GM18520 (cell line): ENCODE measurements around the gene SERPINA5.

Source experiments
- ATAC-seq: cut with Tn5 transposase; IDR thresholded peaks from one replicate; pipeline ENCODE4 v1.9.1; 2021; ENCODE audit not compliant: unreplicated experiment

Gene SERPINA5

GRCh38 chr14:94581127-94581999, at the start of gene SERPINA5:
Gene SERPINA5, plus strand, starts transcription at chr14:94581426. Its CDS starts 5,937 bp downstream, at chr14:94587363.
- no peak for ATAC-seq

GRCh38 chr14:94532447-94532846, 48.8 kb upstream of the SERPINA5 start:
- ATAC-seq = no peak

GRCh38 chr14:94535506-94535905, 45.7 kb upstream of the SERPINA5 start:
- ATAC-seq = no peak

GRCh38 chr14:94536836-94537235, 44.4 kb upstream of the SERPINA5 start:
- no peak for ATAC-seq

GRCh38 chr14:94538070-94538740, 43.0 kb upstream of the SERPINA5 start:
- ATAC-seq = no peak

GRCh38 chr14:94539181-94539580, 42.0 kb upstream of the SERPINA5 start:
- ATAC-seq = no peak

GRCh38 chr14:94540031-94540794, 41.0 kb upstream of the SERPINA5 start:
- ATAC-seq = no peak

GRCh38 chr14:94541234-94541975, 39.8 kb upstream of the SERPINA5 start:
- no peak for ATAC-seq

- ATAC-seq = no peak
Observed at GRCh38 chr14:94542111-94542810, 39.0 kb upstream of the SERPINA5 start.

GRCh38 chr14:94542811-94543440, 38.3 kb upstream of the SERPINA5 start:
- no peak for ATAC-seq

GRCh38 chr14:94543449-94544124, 37.6 kb upstream of the SERPINA5 start:
- ATAC-seq = no peak

GRCh38 chr14:94544726-94545125, 36.5 kb upstream of the SERPINA5 start:
- no peak for ATAC-seq

- ATAC-seq = no peak
Observed at GRCh38 chr14:94545131-94545841, 35.9 kb upstream of the SERPINA5 start.

- no peak for ATAC-seq
Observed at GRCh38 chr14:94547151-94547680, 34.0 kb upstream of the SERPINA5 start.

GRCh38 chr14:94547726-94548125, 33.5 kb upstream of the SERPINA5 start:
- ATAC-seq = no peak

GRCh38 chr14:94548131-94548998, 32.9 kb upstream of the SERPINA5 start:
- ATAC-seq = no peak
